Pancreas (tissue), 10 donors: ENCODE results near the gene EAPP. TPM values are rescaled to one million over a fixed set of nuclear protein-coding genes. Genes with fewer than 3 reads are reported as not detected.
"Not testable (repeated sequence)": the region's sequence is repeated elsewhere in the genome, so short reads cannot be mapped to it uniquely, and the experiment has no call there.

Experiments used
- ATAC-seq, 4 donors: fragments of 200-7000 bp; cut with Tn5 transposase; one replicate each; pipeline versions ENCODE4 v1.8.0 to v1.9.1; 2020; ENCODE audit warnings: mild to moderate bottlenecking in 4 of 4, moderate library complexity in 4 of 4
- DNase-seq, 6 donors: peaks; one replicate each; pipeline ENCODE4 v3.0.0-alpha.2; 2020
- FAIRE-seq: peaks from 2 replicates; lab custom pipeline; 2012; peaks lifted over from hg19 to GRCh38; lab: Jason Lieb, UNC
- H3K27ac ChIP-seq, 4 donors: fragments of 200-600 bp; sonication (generic); 1 replicate in 3 of 4; 2 replicates in 1 of 4; pipeline versions ENCODE4 v1.5.0 to v1.8.0; 2020
- H3K27me3 ChIP-seq, 4 donors: fragments of 200-600 bp; one replicate each; pipeline ENCODE4 v1.8.0; 2021
- H3K36me3 ChIP-seq, 3 donors: fragments of 200-600 bp; sonication (generic) in 1 of 3; one replicate each; pipeline versions ENCODE4 v1.5.0 to v1.8.0; 2020 to 2021
- H3K4me1 ChIP-seq, 3 donors: fragments of 200-600 bp; one replicate each; pipeline ENCODE4 v1.8.0; 2021
- H3K4me3 ChIP-seq, 4 donors: fragments of 200-600 bp; sonication (generic) in 2 of 4; one replicate each; pipeline versions ENCODE4 v1.5.0 to v1.8.0; 2020 to 2021
- H3K9me3 ChIP-seq, 4 donors: fragments of 200-600 bp; one replicate each; pipeline ENCODE4 v1.8.0; 2021
- WGBS, 2 donors: extraction: QIAGEN DNeasy Blood & Tissue Kit; methylation state at CpG; one replicate each; pipeline ENCODE4 v1.1.7; 2013; 5-methylcytosine and 5-hydroxymethylcytosine counted together
- intact Hi-C, 3 donors: fragments of 100-400 bp; cut with DNase I; formaldehyde crosslinking; loops; one replicate each; pipeline versions ENCODE4 v1.11.1 to v1.14.2; 2022
- polyA plus RNA-seq, 2 donors: library from polyadenylated mRNA; stranded (reverse); fragments of 200-250 nt; gene quantifications; one replicate each; pipeline ENCODE4 v1.2.3, GENCODE V29; 2013
- total RNA-seq, 6 donors: library from RNA; stranded (reverse); fragmentation: NEBNext Ultra II Directional in 4 of 6; extraction: Animal tissue kit (Norgen Biotek cat#: 25700) in 4 of 6; gene quantifications; one replicate each; pipeline versions ENCODE4 v1.2.1 to v1.2.4, GENCODE V29; 2021 to 2023
- TF ChIP-seq, protein P1 (sequence below), 4 donors: fragments of 200-600 bp; sonication (generic) in 3 of 4; IDR thresholded peaks; one replicate each; pipeline versions ENCODE4 v1.5.0 to v1.8.0; 2021; ENCODE audit warnings: antibody characterized with exemption in 4 of 4
- donor health status: healthy with polysubstance abuse.
- donor health status: DM: no; HTN: no; CAD: no; lungs with moderate emphysema.
- donor health status: DM: no; HTN: no; CAD: no.
- donor health status: control.
- donor health status: control.
- donor health status: Bipolar disorder and iron deficiency.
- donor health status: DM: yes; HTN: yes; CAD: no.
- donor health status: DM: no; HTN: no; CAD: no.
- donor health status: DM: no; HTN: no; CAD: no.
- donor health status: DM: yes; HTN: yes; CAD: no.

EAPP gene
- total and polyA plus RNA-seq, 8 donors, result 9.9 to 24.7 (median 15.4) TPM

- intact Hi-C loops, result no loop called here
- Histone ChIP-seq H3K36me3 (peaks cover 0 to 22% (median 0%) of the 10 kb centered on the region in 3 donors), H3K9me3 (no peaks in the 10 kb centered on the region), H3K27me3 (no peaks in the 10 kb centered on the region), H3K27ac (no peak overlapping the region), H3K4me3 (no peak overlapping the region), H3K4me1 (no peaks in the 10 kb centered on the region)
- FAIRE-seq (no peak), DNase-seq (no peak), ATAC-seq (no peak)
- TF ChIP-seq, protein P1, sequence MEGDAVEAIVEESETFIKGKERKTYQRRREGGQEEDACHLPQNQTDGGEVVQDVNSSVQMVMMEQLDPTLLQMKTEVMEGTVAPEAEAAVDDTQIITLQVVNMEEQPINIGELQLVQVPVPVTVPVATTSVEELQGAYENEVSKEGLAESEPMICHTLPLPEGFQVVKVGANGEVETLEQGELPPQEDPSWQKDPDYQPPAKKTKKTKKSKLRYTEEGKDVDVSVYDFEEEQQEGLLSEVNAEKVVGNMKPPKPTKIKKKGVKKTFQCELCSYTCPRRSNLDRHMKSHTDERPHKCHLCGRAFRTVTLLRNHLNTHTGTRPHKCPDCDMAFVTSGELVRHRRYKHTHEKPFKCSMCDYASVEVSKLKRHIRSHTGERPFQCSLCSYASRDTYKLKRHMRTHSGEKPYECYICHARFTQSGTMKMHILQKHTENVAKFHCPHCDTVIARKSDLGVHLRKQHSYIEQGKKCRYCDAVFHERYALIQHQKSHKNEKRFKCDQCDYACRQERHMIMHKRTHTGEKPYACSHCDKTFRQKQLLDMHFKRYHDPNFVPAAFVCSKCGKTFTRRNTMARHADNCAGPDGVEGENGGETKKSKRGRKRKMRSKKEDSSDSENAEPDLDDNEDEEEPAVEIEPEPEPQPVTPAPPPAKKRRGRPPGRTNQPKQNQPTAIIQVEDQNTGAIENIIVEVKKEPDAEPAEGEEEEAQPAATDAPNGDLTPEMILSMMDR (IDR thresholded peaks at IDR 0.05), result no peak
- 94 to 97% methylated on average over 3 of the region's 3 CpGs for WGBS, 2 donors
Observed at GRCh38 chr14:34571771-34572170, 32.3 kb upstream of the EAPP start.

- no peak for ATAC-seq
- peaks cover 0 to 24% (median 0%) of the 10 kb centered on the region in 3 donors for H3K36me3 ChIP-seq
Observed at GRCh38 chr14:34569750-34570149, 30.2 kb upstream of the EAPP start.

GRCh38 chr14:34568803-34569202 lies 29.3 kb upstream of the EAPP start:
- FAIRE-seq (no peak), DNase-seq (peak in 2 of 6 donors; percentile 17 to 37), ATAC-seq (peak in 1 of 4 donors; percentile 60)
- Histone ChIP-seq H3K4me3 (no peak overlapping the region), H3K27me3 (no peaks in the 10 kb centered on the region), H3K9me3 (no peaks in the 10 kb centered on the region), H3K4me1 (no peaks in the 10 kb centered on the region), H3K27ac (no peak overlapping the region), H3K36me3 (peaks cover 0 to 24% (median 0%) of the 10 kb centered on the region in 3 donors)
- 92 to 95% methylated on average over 13 of the region's 13 CpGs for WGBS, 2 donors
- TF ChIP-seq, protein P1 (IDR thresholded peaks at IDR 0.05), result no peak
- intact Hi-C loops, result no loop called here

More at GRCh38 chr14:34569750-34570149, 30.2 kb upstream of the EAPP start:
- no peak for FAIRE-seq
- no peaks in the 10 kb centered on the region for H3K4me1 ChIP-seq
- TF ChIP-seq, protein P1 (IDR thresholded peaks at IDR 0.05), result no peak
- no peak for DNase-seq
- no peak overlapping the region for H3K4me3 ChIP-seq
- intact Hi-C loops, result no loop called here
- H3K27ac ChIP-seq, result no peak overlapping the region
- 98 to 99% methylated on average over 4 of the region's 4 CpGs for WGBS, 2 donors
- no peaks in the 10 kb centered on the region for H3K27me3 ChIP-seq
- no peaks in the 10 kb centered on the region for H3K9me3 ChIP-seq

- TF ChIP-seq, protein P1 (IDR thresholded peaks at IDR 0.05), result no peak
- H3K27me3 ChIP-seq, result no peaks in the 10 kb centered on the region
- intact Hi-C loops, result no loop called here
- no peak overlapping the region for H3K4me3 ChIP-seq
- peaks cover 0 to 22% (median 0%) of the 10 kb centered on the region in 3 donors for H3K36me3 ChIP-seq
- no peaks in the 10 kb centered on the region for H3K4me1 ChIP-seq
- no peak overlapping the region for H3K27ac ChIP-seq
- ATAC-seq (no peak), FAIRE-seq (no peak), DNase-seq (peak in 1 of 6 donors; percentile 16)
- no peaks in the 10 kb centered on the region for H3K9me3 ChIP-seq
- 77 to 82% methylated on average over 8 of the region's 8 CpGs for WGBS, 2 donors
Observed at GRCh38 chr14:34562776-34563150, 23.3 kb upstream of the EAPP start.

DNA sequence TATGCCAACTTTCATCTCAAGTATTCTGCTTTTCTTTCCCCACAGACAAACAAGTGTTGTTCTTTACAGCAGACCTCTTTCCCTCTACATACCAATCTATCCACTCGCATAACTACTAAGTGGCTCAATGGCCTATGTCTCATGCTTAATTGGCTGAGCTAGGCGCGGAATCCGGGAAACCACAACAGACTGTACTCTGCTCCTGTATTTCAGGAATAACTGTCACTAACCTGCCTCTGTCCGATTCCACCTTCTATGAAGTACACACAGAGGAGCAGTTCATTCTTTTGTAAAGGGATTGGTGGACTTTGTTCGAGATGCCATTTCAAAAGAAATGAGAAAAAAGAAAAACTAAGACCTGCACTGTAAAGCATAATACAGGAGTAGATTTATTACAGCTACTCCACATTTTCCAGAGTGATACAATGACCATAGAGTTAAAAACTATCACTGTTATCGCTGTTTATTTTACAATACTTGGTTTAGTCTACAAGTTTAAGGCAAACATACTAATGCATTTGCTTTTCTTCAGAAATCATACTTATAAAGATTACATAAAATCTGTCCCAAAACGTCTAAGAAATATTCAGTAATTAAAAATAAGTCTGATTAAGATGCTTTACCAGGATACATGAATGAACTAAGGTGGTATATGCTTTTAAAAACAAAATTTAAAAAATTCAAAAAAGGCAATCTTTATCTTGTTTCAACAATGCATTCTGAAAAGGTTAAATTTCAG lies 22.7 kb upstream of the EAPP start:
- FAIRE-seq, H3K9me3 ChIP-seq, H3K4me1 ChIP-seq, DNase-seq, intact Hi-C loops, H3K4me3 ChIP-seq, H3K27ac ChIP-seq, ATAC-seq, H3K27me3 ChIP-seq: not testable (repeated sequence)
- WGBS, 2 donors, result 89 to 92% methylated on average over 7 of the region's 8 CpGs
- peaks cover 0 to 17% (median 0%) of the 10 kb centered on the region in 3 donors for H3K36me3 ChIP-seq

- H3K4me1 ChIP-seq, result peaks cover 5 to 12% (median 6%) of the 10 kb centered on the region in 3 donors
- DNase-seq, H3K27ac ChIP-seq, H3K27me3 ChIP-seq, FAIRE-seq, H3K4me3 ChIP-seq, H3K36me3 ChIP-seq, H3K9me3 ChIP-seq, intact Hi-C loops: not testable (repeated sequence)
- no CpG with 5 or more reads among the region's 35 CpGs for WGBS, 2 donors
- ATAC-seq, result peak; percentile 86 to 91 (median 87)
Observed at GRCh38 chr14:34556498-34556829, 17.0 kb upstream of the EAPP start.

GRCh38 chr14:34555583-34556497 lies 16.3 kb upstream of the EAPP start:
- H3K27me3 ChIP-seq, H3K4me3 ChIP-seq, H3K27ac ChIP-seq, H3K9me3 ChIP-seq, intact Hi-C loops, FAIRE-seq, DNase-seq, H3K36me3 ChIP-seq: not testable (repeated sequence)
- WGBS, 2 donors, result no CpG with 5 or more reads among the region's 49 CpGs
- ATAC-seq, result peak; percentile 83 to 89 (median 84)
- H3K4me1 ChIP-seq, result peaks cover 5 to 12% (median 6%) of the 10 kb centered on the region in 3 donors
